Mesenchymal stem cell (in vitro differentiated cells and primary cell): ENCODE data around the gene SLC39A1.
"Not testable (repeated sequence)": the region's sequence is repeated elsewhere in the genome, so short reads cannot be mapped to it uniquely, and the experiment has no call there.

Experiments used
- DNase-seq: peaks from one replicate; pipeline ENCODE4 v3.0.0-alpha.2; 2013
- H2AFZ ChIP-seq: one replicate; pipeline ENCODE4 v1.6.1; 2013; ENCODE audit warnings: low read depth, mild to moderate bottlenecking, control low read depth, inconsistent platforms, low read length, moderate library complexity
- H2AK5ac ChIP-seq: 2 replicates; pipeline ENCODE4 v1.6.1; 2013; ENCODE audit warnings: low read length, moderate library complexity, mild to moderate bottlenecking, inconsistent platforms; ENCODE audit not compliant: severe bottlenecking
- H2BK120ac ChIP-seq: one replicate; pipeline ENCODE4 v1.6.1; 2013; ENCODE audit warnings: low read depth, mild to moderate bottlenecking, inconsistent platforms, low read length, moderate library complexity
- H2BK12ac ChIP-seq, 2 experiments: one replicate each; pipeline ENCODE4 v1.6.1; 2013; ENCODE audit warnings: inconsistent platforms in 2 of 2, low read length in 2 of 2, mild to moderate bottlenecking in 2 of 2, moderate library complexity in 2 of 2, control low read depth in 1 of 2
- H2BK15ac ChIP-seq: one replicate; pipeline ENCODE4 v1.6.1; 2013; ENCODE audit warnings: mild to moderate bottlenecking, low read depth, inconsistent platforms; ENCODE audit not compliant: poor library complexity, severe bottlenecking
- H2BK5ac ChIP-seq: 2 replicates; pipeline ENCODE4 v1.6.1; 2013; ENCODE audit warnings: low read depth, mild to moderate bottlenecking, low read length, control low read depth, inconsistent platforms; ENCODE audit not compliant: poor library complexity, severe bottlenecking
- H3K14ac ChIP-seq, 2 experiments: one replicate each; pipeline ENCODE4 v1.6.1; 2013; ENCODE audit warnings: inconsistent platforms in 2 of 2, low read length in 2 of 2, control low read depth in 1 of 2, mild to moderate bottlenecking in 1 of 2, moderate library complexity in 1 of 2
- H3K18ac ChIP-seq, 2 experiments: one replicate each; pipeline ENCODE4 v1.6.1; 2013; ENCODE audit warnings: inconsistent platforms in 2 of 2, low read length in 2 of 2, control low read depth in 1 of 2, low read depth in 1 of 2, mild to moderate bottlenecking in 1 of 2
- H3K23ac ChIP-seq, 2 experiments: one replicate each; pipeline ENCODE4 v1.6.1; 2013; ENCODE audit warnings: inconsistent platforms in 2 of 2, low read length in 2 of 2, mild to moderate bottlenecking in 2 of 2, moderate library complexity in 2 of 2, control low read depth in 1 of 2
- H3K27ac ChIP-seq: 2 replicates; pipeline ENCODE4 v1.5.1; 2013; ENCODE audit warnings: mild to moderate bottlenecking, moderate library complexity, low read length, control low read depth, inconsistent platforms; ENCODE audit not compliant: poor library complexity, severe bottlenecking
- H3K27me3 ChIP-seq, 2 experiments: 2 replicates each; pipeline versions ENCODE4 v1.6.1 to v1.7.0; 2013; ENCODE audit warnings: low read length in 2 of 2, mild to moderate bottlenecking in 2 of 2, moderate library complexity in 2 of 2, control low read depth in 1 of 2, inconsistent platforms in 1 of 2; ENCODE audit not compliant: control insufficient read depth in 1 of 2, insufficient read depth in 1 of 2
- H3K36me3 ChIP-seq, 2 experiments: 2 replicates each; pipeline versions ENCODE4 v1.6.1 to v1.7.0; 2013; ENCODE audit warnings: low read length in 2 of 2, control low read depth in 1 of 2, inconsistent platforms in 1 of 2, low read depth in 1 of 2, mild to moderate bottlenecking in 1 of 2; ENCODE audit not compliant: insufficient read depth in 2 of 2, control insufficient read depth in 1 of 2
- H3K4ac ChIP-seq, 2 experiments: one replicate each; pipeline ENCODE4 v1.6.1; 2013; ENCODE audit warnings: inconsistent platforms in 2 of 2, low read length in 2 of 2, mild to moderate bottlenecking in 2 of 2, moderate library complexity in 2 of 2, control low read depth in 1 of 2, low read depth in 1 of 2
- H3K4me1 ChIP-seq: 2 replicates; pipeline ENCODE4 v1.6.1; 2013; ENCODE audit warnings: low read depth, low read length, control low read depth; ENCODE audit not compliant: control insufficient read depth, insufficient read depth
- H3K4me2 ChIP-seq: 2 replicates; pipeline ENCODE4 v1.6.1; 2013; ENCODE audit warnings: low read length, mild to moderate bottlenecking, inconsistent platforms; ENCODE audit not compliant: poor library complexity, severe bottlenecking
- H3K4me3 ChIP-seq, 2 experiments: 2 replicates each; pipeline versions ENCODE4 v1.5.1 to v1.7.0; 2013; ENCODE audit warnings: low read length in 2 of 2, mild to moderate bottlenecking in 2 of 2, control low read depth in 1 of 2, low read depth in 1 of 2; ENCODE audit not compliant: insufficient read depth in 1 of 2
- H3K79me1 ChIP-seq: replicated peaks from 2 replicates; pipeline ENCODE4 v1.6.1; 2013; ENCODE audit warnings: mild to moderate bottlenecking, control low read depth, low read length, inconsistent platforms; ENCODE audit not compliant: poor library complexity, severe bottlenecking
- H3K9ac ChIP-seq: 2 replicates; pipeline ENCODE4 v1.7.0; 2013; ENCODE audit warnings: mild to moderate bottlenecking, low read length, moderate library complexity
- H3K9me3 ChIP-seq: 2 replicates; pipeline ENCODE4 v1.7.0; 2013; ENCODE audit warnings: mild to moderate bottlenecking, low read length; ENCODE audit not compliant: control insufficient read depth
- H4K8ac ChIP-seq: one replicate; pipeline ENCODE4 v1.6.1; 2013; ENCODE audit warnings: inconsistent platforms, mild to moderate bottlenecking, low read length, moderate library complexity
- H4K91ac ChIP-seq: one replicate; pipeline ENCODE4 v1.6.1; 2013; ENCODE audit warnings: mild to moderate bottlenecking, low read length, inconsistent platforms
- WGBS: methylation state at CpG from one replicate; pipeline ENCODE4 v1.1.7; 2013; ENCODE audit warnings: mixed read lengths; 5-methylcytosine and 5-hydroxymethylcytosine counted together
- small RNA-seq: library from polyadenylated mRNA; stranded (forward); fragments of <200 nt; extraction: miRNeasy Mini kit (QIAGEN cat#:217004); gene quantifications from one replicate; pipeline ENCODE3, GENCODE V24; 2013; ENCODE audit warnings: low read depth

SLC39A1 gene

DNA sequence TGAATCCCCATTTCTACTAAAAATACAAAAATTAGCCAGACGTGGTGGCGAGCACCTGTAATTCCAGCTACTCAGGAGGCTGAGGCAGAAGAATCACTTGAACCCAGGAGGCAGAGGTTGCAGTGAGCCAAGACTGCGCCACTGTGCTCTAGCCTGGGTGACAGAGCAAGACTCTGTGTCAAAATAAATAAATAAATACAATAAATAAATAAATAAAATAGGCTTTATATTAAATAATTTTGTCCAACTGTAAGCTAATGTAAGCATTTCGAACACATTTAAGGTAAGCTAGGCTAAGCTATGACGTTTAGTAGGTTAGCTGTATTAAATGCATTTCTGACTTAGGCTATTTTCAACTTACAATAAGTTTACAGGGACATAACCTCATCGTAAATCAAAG, 52.8 kb downstream of the SLC39A1 start:
- H3K4me2 ChIP-seq, H2AFZ ChIP-seq, H3K79me1 ChIP-seq, H2BK5ac ChIP-seq, H3K9me3 ChIP-seq, H3K4ac ChIP-seq, H3K9ac ChIP-seq, H3K4me1 ChIP-seq, H4K91ac ChIP-seq, H3K23ac ChIP-seq, H3K27me3 ChIP-seq, H3K4me3 ChIP-seq, H2BK120ac ChIP-seq, H3K14ac ChIP-seq, H4K8ac ChIP-seq, H2AK5ac ChIP-seq, DNase-seq, H3K27ac ChIP-seq, H3K18ac ChIP-seq, H2BK12ac ChIP-seq, H2BK15ac ChIP-seq: not testable (repeated sequence)
- 100% methylated on average over 2 of the region's 6 CpGs for WGBS
- peaks cover 4 to 12% of the 10 kb centered on the region in 2 experiments for H3K36me3 ChIP-seq

Small RNA genes lying within 50 kb of the gene (small RNA-seq; reads per million reads assigned to genes)
- gene MIR6737, result 1.4 reads per million
